Right hindlimb (tissue), 1 donor: ENCODE measurements around the gene DBF4.
"Not testable (repeated sequence)": the region's sequence is repeated elsewhere in the genome, so short reads cannot be mapped to it uniquely, and the experiment has no call there.

Experiments
- DNase-seq: peaks from one replicate; pipeline ENCODE4 v3.0.0-alpha.2; 2018

Gene DBF4

GRCh38 chr7:87882151-87882937 lies 6.1 kb downstream of the DBF4 start:
- peak; percentile 27 for DNase-seq

- no peak for DNase-seq
These were observed 8.7 kb downstream of the DBF4 start for GRCh38 chr7:87885018-87885417.

- no peak for DNase-seq
These were observed 10.6 kb downstream of the DBF4 start for GRCh38 chr7:87886875-87887274.

GRCh38 chr7:87895363-87895762 lies 19.1 kb downstream of the DBF4 start:
- DNase-seq = no peak

GRCh38 chr7:87899255-87899654 lies 23.0 kb downstream of the DBF4 start:
- DNase-seq = no peak

GRCh38 chr7:87907136-87907906 lies 31.0 kb downstream of the DBF4 start:
- not testable (repeated sequence) for DNase-seq

- not testable (repeated sequence) for DNase-seq
These were observed 32.5 kb downstream of the DBF4 start for GRCh38 chr7:87908814-87909213.

- no peak for DNase-seq
These were observed 35.8 kb downstream of the DBF4 start for GRCh38 chr7:87912121-87912520.

GRCh38 chr7:87918740-87919139 lies 42.4 kb downstream of the DBF4 start:
- no peak for DNase-seq

- no peak for DNase-seq
These were observed 43.6 kb downstream of the DBF4 start for GRCh38 chr7:87919875-87920274.

- no peak for DNase-seq
These were observed 44.3 kb downstream of the DBF4 start for GRCh38 chr7:87920578-87920977.

GRCh38 chr7:87922759-87923395 lies 46.6 kb downstream of the DBF4 start:
- DNase-seq = not testable (repeated sequence)

GRCh38 chr7:87926581-87927461 lies 50.5 kb downstream of the DBF4 start:
- peak; percentile 49 for DNase-seq

GRCh38 chr7:87933605-87933952 lies 57.3 kb downstream of the DBF4 start:
- no peak for DNase-seq

GRCh38 chr7:87933953-87934698 lies 57.8 kb downstream of the DBF4 start, which contains the start of gene ADAM22:
Gene ADAM22, plus strand, starts transcription at chr7:87934251. Its CDS starts 215 bp downstream, at chr7:87934466.
- DNase-seq = peak; percentile 94

- peak; percentile 27 for DNase-seq
These were observed 58.5 kb downstream of the DBF4 start for GRCh38 chr7:87934699-87935383.

- DNase-seq = no peak
These were observed 59.1 kb downstream of the DBF4 start for GRCh38 chr7:87935384-87935706.

- DNase-seq = no peak
These were observed 64.8 kb downstream of the DBF4 start for GRCh38 chr7:87941138-87941537.

- DNase-seq = no peak
These were observed 68.3 kb downstream of the DBF4 start for GRCh38 chr7:87944547-87944946.

GRCh38 chr7:87945926-87946325 lies 69.6 kb downstream of the DBF4 start:
- not testable (repeated sequence) for DNase-seq

- DNase-seq = no peak
These were observed 72.1 kb downstream of the DBF4 start for GRCh38 chr7:87948371-87948770.
